HG02571 (cell line): Measurements from ENCODE around the gene PRPF31.

Experiments used
- ATAC-seq: cut with Tn5 transposase; IDR thresholded peaks from one replicate; pipeline ENCODE4 v1.9.1; 2021; ENCODE audit warnings: mild to moderate bottlenecking, moderate library complexity; ENCODE audit not compliant: unreplicated experiment

The PRPF31 gene

GRCh38 chr19:54106716-54107115 lies 8.8 kb upstream of the PRPF31 start:
- ATAC-seq, result no peak

- ATAC-seq, result no peak
These were observed 7.6 kb upstream of the PRPF31 start for GRCh38 chr19:54107876-54108490.

DNA sequence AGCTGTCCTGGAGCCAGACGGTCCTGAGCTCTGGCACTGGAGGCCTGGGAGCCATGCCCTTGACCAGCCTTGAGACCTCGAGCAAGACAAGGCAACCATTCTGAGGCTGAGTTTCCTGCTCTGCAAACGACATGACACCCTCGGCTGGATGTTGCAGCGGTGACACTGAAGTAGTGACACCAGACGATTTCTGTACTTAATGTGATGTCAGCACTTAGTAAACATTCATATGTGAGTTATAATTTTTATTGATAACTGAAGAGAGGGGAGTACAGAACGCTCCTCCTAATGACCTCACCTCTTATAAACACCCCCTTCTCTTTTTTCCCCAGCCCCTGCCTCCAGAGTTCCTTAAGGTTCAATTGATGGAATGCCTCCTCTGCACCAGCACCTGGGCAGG lies 7.1 kb upstream of the PRPF31 start:
- ATAC-seq, result no peak

DNA sequence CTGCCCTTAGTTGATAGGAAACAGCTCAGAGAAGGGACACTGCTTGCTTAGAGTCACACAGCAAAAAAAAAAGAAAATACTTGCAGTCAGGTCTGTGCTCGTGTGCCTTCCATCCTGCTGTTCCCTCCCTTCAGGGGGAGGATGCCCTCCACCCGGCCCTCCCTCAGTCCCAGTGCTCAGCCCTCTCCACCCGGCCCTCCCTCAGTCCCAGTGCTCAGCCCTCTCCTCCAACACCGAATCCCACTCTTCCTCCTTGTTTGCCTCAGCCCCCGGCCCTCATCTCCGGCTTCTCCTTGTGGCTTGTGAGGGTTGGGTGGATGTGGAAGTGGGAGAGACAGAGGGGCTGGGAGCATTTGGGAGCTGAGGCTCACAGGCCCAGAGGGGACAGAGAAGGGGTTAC lies 5.9 kb upstream of the PRPF31 start:
- no peak for ATAC-seq

GRCh38 chr19:54114340-54115108 lies 1.0 kb upstream of the PRPF31 start:
- no peak for ATAC-seq

DNA sequence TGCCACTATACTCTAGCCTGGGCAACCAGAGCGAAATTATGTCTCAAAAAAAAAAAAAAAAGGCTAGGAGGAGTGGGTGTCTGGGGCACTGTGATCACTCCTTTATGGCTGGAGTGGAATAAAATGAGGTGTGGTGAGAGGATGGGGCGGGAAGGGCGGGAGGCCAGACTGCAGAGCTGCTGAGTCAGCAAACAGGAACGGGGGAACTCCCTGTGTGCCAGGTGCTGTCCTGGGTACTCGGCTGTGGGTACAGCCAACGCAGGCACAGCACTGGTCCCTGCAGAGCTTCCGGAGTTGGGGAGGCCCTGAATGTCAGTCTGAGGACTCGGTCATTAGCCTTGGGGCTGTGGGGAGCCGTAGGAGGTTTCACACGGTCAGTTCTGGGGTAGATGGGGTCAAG lies 5.7 kb downstream of the PRPF31 start:
- no peak for ATAC-seq

- no peak for ATAC-seq
These were observed 8.1 kb downstream of the PRPF31 start for GRCh38 chr19:54123682-54124081.

GRCh38 chr19:54124393-54124792 lies 8.8 kb downstream of the PRPF31 start:
- ATAC-seq, result no peak

GRCh38 chr19:54125713-54126112 lies 10.2 kb downstream of the PRPF31 start:
- no peak for ATAC-seq

GRCh38 chr19:54127688-54128440 lies 12.3 kb downstream of the PRPF31 start:
- no peak for ATAC-seq

GRCh38 chr19:54128441-54128725 lies 12.8 kb downstream of the PRPF31 start:
- ATAC-seq, result no peak

DNA sequence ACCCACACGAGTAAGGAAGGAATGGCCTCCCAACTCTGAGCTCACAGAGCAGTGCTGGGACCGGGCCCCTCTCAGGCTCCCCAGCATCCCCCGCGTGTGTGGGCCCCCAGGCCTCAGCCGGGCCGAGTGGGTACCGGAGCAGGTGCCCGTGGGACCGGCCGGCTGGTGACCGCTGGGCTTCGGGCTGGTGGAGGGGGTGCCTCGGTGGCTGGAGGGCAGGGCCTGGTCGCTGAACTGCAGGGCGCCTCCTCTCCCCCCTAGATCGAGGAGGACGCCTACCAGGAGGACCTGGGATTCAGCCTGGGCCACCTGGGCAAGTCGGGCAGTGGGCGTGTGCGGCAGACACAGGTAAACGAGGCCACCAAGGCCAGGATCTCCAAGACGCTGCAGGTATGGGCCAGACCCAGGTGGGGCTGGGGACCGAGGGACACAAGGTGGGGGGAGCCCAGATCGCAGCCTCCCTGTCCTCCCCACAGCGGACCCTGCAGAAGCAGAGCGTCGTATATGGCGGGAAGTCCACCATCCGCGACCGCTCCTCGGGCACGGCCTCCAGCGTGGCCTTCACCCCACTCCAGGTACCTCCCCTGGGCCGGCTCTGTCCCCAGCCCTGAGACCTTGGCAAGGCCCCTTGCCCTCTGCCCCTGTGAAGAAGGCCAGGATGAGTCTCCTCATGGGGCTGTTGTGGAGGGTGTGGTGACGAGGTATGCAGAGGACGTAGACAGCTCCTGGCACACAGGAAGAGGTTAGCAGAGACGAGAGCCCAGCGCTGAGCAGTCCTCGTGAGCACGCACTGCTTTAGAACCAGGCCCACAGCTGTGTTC lies 13.5 kb downstream of the PRPF31 start:
- no peak for ATAC-seq

DNA sequence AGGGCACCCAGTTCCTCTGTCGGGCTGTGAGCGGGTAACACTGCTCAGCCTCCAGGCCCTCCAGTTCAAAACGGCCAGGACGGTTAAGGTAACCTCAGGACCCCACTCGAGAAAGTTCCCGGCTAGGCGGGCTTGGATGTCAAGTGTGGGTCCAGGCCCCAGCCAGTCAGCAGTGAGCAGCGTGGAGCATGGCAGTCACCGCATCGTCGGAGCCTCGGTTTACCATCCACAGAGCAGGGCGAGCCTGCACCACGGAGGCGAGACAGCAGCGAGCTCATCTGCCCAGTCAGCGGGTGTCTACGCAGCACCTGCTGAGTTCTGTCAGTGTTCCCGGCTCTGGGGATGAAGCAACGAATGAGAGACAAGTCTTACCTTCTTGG lies 14.1 kb downstream of the PRPF31 start:
- no peak for ATAC-seq

- ATAC-seq, result no peak
These were observed 17.9 kb downstream of the PRPF31 start for GRCh38 chr19:54133312-54133956.

DNA sequence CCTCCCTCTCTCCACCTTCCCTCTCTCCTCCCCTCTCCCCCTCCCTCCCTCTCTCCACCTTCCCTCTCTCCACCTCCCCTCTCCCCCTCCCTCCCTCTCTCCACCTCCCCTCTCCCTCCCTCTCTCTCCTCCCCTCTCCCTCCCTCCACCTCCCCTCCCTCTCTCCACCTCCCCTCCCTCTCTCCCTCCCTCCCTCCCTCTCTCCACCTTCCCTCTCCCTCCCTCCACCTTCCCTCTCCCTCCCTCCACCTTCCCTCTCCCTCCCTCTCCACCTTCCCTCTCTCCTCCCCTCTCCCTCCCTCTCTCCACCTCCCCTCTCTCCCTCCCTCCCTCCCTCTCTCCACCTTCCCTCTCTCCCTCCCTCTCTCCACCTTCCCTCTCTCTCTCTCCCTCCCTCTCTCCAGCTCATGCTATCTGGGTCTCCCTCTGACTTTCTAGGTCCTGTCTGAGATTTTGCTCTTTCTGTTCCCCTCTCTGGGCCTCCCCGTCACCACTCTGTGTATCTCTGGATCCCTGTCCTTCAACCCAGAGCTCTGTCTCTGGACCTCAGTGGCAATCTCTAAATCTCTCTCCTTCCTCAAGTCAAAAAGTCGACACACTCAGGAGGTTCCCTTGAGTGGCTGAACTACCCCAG lies 18.5 kb downstream of the PRPF31 start:
- ATAC-seq, result no peak

DNA sequence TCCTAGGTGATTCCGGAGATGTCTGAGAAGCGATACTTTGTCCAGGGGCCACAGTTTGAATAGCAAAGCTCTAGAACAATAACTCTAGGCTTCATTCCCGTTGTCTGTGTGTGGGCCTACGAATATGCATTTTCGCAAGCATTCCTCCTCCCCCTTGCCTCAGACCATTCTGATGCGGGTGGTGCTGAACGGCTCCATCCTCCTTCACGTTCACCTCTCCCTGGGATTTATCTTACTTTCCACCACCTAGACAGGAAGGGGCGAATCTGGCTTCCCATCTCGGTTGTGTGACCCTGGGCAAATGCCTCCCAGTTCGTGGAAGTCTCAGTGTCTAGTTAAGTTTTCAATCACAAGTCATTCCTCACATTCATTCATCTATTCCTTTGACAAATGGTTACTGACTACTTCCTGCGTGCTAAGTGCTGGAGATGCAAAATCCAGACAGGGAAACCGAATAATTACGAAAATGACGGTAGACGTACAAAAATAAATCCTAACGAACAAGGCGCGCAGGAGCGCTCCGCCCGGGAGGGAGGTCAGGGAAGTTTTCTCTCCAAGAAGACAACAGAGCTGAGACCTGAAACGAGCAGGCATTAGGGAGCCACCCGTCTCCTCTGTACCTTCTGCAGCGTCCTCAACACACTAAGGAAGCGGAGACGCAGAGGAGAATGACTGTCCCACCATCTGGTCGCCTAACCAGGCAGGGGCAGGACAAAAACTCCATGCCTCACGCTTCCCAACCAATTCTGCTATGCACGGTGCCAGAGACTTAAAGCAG lies 20.7 kb downstream of the PRPF31 start:
- no peak for ATAC-seq

DNA sequence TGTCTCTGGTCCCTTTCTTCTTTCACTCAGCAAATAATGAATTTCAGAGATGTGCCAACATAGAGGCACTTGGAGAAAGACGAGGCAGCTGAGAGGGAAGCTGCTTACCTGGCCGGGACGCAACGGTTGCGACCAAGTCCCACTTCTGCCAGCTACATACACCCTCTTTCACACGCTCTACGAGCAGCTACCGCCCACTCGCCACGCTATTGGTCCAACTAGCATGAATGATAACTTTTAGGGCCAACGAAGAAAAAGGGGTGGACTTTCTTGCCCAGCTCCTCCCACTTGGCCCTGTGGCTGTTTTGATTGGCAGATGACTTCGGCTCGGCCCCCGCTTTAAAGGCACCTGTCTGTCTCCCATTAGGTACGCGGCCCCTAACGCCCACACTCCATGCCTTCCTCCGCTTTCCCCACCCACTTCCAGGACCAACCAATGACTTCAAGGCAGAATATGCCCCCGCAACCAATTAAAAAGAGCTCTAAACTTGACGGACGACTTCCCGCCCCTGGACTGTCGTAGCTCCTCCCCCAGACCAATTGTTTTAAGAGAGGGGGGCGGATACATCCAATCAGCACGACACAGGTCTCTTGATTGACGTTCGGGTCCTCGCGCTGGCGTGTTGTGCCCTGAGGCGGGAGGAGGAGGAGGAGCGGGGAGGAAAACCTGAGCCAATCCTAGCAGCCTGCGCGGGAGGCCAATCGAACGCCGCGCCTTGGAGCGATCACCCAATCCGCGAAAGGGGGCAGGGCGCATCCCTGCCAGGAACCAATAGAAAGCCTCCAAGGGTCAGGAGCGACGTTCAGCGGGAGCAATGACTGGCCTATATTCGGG lies 21.5 kb downstream of the PRPF31 start:
- ATAC-seq, result peak; percentile 74

- ATAC-seq, result no peak
These were observed 22.3 kb downstream of the PRPF31 start, which contains the start of gene CNOT3 for GRCh38 chr19:54137699-54138488. Gene CNOT3 (plus strand): TSS chr19:54137762. CDS start chr19:54142979, 5,217 bp downstream.
